ENCODE measurements around the gene KCNH1.

Gene KCNH1

GRCh38 chr1:210702506-210702905 lies 431.4 kb downstream of the KCNH1 start:
- TF ChIP-seq CTCF (IDR thresholded peaks at IDR 0.05) = no peak

- no peak for TF ChIP-seq CTCF (IDR thresholded peaks at IDR 0.05)
Measured at GRCh38 chr1:210700511-210700910, 433.4 kb downstream of the KCNH1 start.

- no peak for TF ChIP-seq CTCF (IDR thresholded peaks at IDR 0.05)
Measured at GRCh38 chr1:210700083-210700482, 433.9 kb downstream of the KCNH1 start.

- TF ChIP-seq CTCF (IDR thresholded peaks at IDR 0.05) = no peak
Measured at GRCh38 chr1:210698661-210699060, 435.3 kb downstream of the KCNH1 start.

- no peak for TF ChIP-seq CTCF (IDR thresholded peaks at IDR 0.05)
Measured at GRCh38 chr1:210697185-210697584, 436.8 kb downstream of the KCNH1 start.

GRCh38 chr1:210696709-210697108 lies 437.2 kb downstream of the KCNH1 start:
- TF ChIP-seq CTCF (IDR thresholded peaks at IDR 0.05) = no peak

GRCh38 chr1:210695026-210695425 lies 438.9 kb downstream of the KCNH1 start:
- no peak for TF ChIP-seq CTCF (IDR thresholded peaks at IDR 0.05)

- no peak for TF ChIP-seq CTCF (IDR thresholded peaks at IDR 0.05)
Measured at GRCh38 chr1:210692796-210693195, 441.2 kb downstream of the KCNH1 start.
